Upper lobe of left lung (tissue), 6 donors: ENCODE data around the gene FTO. TPM values are rescaled to one million over a fixed set of nuclear protein-coding genes. Genes with fewer than 3 reads are reported as not detected.

ENCODE experiments used
- ATAC-seq, 2 donors: fragments of 200-7000 bp; cut with Tn5 transposase; one replicate each; pipeline ENCODE4 v1.9.1; 2022; ENCODE audit warnings: mild to moderate bottlenecking in 2 of 2, moderate library complexity in 2 of 2; ENCODE audit not compliant: low FRiP score in 2 of 2
- DNase-seq, 2 donors: peaks; one replicate each; pipeline ENCODE4 v3.0.0-alpha.2; 2019 to 2020
- H3K27ac ChIP-seq, 4 donors: fragments of 200-600 bp; sonication (generic); one replicate each; pipeline ENCODE4 v1.5.1; 2016 to 2019
- H3K27me3 ChIP-seq, 4 donors: fragments of 200-600 bp; sonication (generic); one replicate each; pipeline ENCODE4 v1.5.1; 2017 to 2019
- H3K36me3 ChIP-seq, 4 donors: fragments of 200-600 bp; sonication (generic); one replicate each; pipeline ENCODE4 v1.5.1; 2016 to 2019
- H3K4me1 ChIP-seq, 4 donors: fragments of 200-600 bp; sonication (generic); one replicate each; pipeline ENCODE4 v1.5.1; 2018 to 2019
- H3K4me3 ChIP-seq, 4 donors: fragments of 200-600 bp; sonication (generic); one replicate each; pipeline ENCODE4 v1.5.1; 2017 to 2019; ENCODE audit warnings: mild to moderate bottlenecking in 2 of 4, moderate library complexity in 1 of 4
- H3K9me3 ChIP-seq, 4 donors: fragments of 200-600 bp; sonication (generic); one replicate each; pipeline ENCODE4 v1.5.1; 2018 to 2019
- CTCF ChIP-seq, 6 experiments: fragments of 450-650 bp in 4 of 6; fragments of 200-600 bp in 2 of 6; sonication (generic) in 2 of 6; IDR thresholded peaks; one replicate each; pipeline ENCODE4 v1.5.1; 2016 to 2019; ENCODE audit warnings: antibody characterized with exemption in 6 of 6
- EP300 ChIP-seq, 4 donors: sonication (generic); formaldehyde crosslinking; IDR thresholded peaks; one replicate each; pipeline ENCODE4 v1.5.1; 2017; ENCODE audit warnings: antibody characterized with exemption in 4 of 4, control low read depth in 2 of 4
- POLR2A ChIP-seq, 4 donors: fragments of 450-650 bp; IDR thresholded peaks; one replicate each; pipeline ENCODE4 v1.5.1; 2016 to 2017; ENCODE audit warnings: antibody characterized with exemption in 4 of 4, mild to moderate bottlenecking in 2 of 4
- POLR2AphosphoS5 ChIP-seq, 2 donors: sonication (generic); formaldehyde crosslinking; IDR thresholded peaks; one replicate each; pipeline ENCODE4 v1.5.1; 2017; ENCODE audit warnings: antibody characterized with exemption in 2 of 2
- WGBS, 2 donors: methylation state at CpG; one replicate each; pipeline ENCODE4 v1.1.5; 2017 to 2018; 5-methylcytosine and 5-hydroxymethylcytosine counted together
- total RNA-seq, 6 donors: library from RNA; depleted of rRNA in 4 of 6; stranded (reverse); fragments of >200 nt in 4 of 6; gene quantifications; one replicate each; pipeline versions ENCODE4 v1.1.0 to v1.2.1, GENCODE V29; 2016 to 2021
- donor health status: DM: no; HTN: no; CAD: no; lungs with moderate emphysema.
- donor health status: DM: no; HTN: yes; CAD: no; lungs with severe emphysema.

FTO gene
- total RNA-seq, 6 donors from 2014 or later: 62.9 to 114 (median 75.4) TPM

GRCh38 chr16:54175552-54176375, 471.8 kb downstream of the FTO start:
- Histone ChIP-seq H3K4me3 (no peak overlapping the region), H3K36me3 (no peaks in the 10 kb centered on the region), H3K27me3 (no peaks in the 10 kb centered on the region), H3K4me1 (peaks cover 0 to 4% (median 2%) of the 10 kb centered on the region in 4 donors), H3K27ac (no peak overlapping the region), H3K9me3 (no peaks in the 10 kb centered on the region)
- ATAC-seq: no peak
- DNase-seq: no peak
- TF ChIP-seq POLR2A (IDR thresholded peaks at IDR 0.05) (no peak), EP300 (IDR thresholded peaks at IDR 0.05) (no peak), POLR2AphosphoS5 (IDR thresholded peaks at IDR 0.05) (no peak), CTCF (IDR thresholded peaks at IDR 0.05) (no peak)
- 53 to 55% methylated on average over 19 of the region's 19 CpGs for WGBS, 2 donors

GRCh38 chr16:54176376-54176901, 472.5 kb downstream of the FTO start:
- Histone ChIP-seq H3K4me3 (no peak overlapping the region), H3K27ac (no peak overlapping the region), H3K36me3 (no peaks in the 10 kb centered on the region), H3K27me3 (no peaks in the 10 kb centered on the region), H3K9me3 (no peaks in the 10 kb centered on the region), H3K4me1 (peaks cover 0 to 4% (median 2%) of the 10 kb centered on the region in 4 donors)
- 30 to 36% methylated on average over 15 to 19 of the region's 19 CpGs for WGBS, 2 donors
- ATAC-seq: no peak
- TF ChIP-seq POLR2A (IDR thresholded peaks at IDR 0.05) (no peak), EP300 (IDR thresholded peaks at IDR 0.05) (no peak), POLR2AphosphoS5 (IDR thresholded peaks at IDR 0.05) (no peak), CTCF (IDR thresholded peaks at IDR 0.05) (no peak)
- no peak for DNase-seq

- no peaks in the 10 kb centered on the region for H3K36me3 ChIP-seq
- H3K27ac ChIP-seq: no peak overlapping the region
- DNase-seq (no peak), ATAC-seq (no peak)
- peaks cover 0 to 4% (median under 1%) of the 10 kb centered on the region in 4 donors for H3K4me1 ChIP-seq
- H3K27me3 ChIP-seq: no peaks in the 10 kb centered on the region
- H3K9me3 ChIP-seq: no peaks in the 10 kb centered on the region
- 93 to 95% methylated on average over 25 to 26 of the region's 26 CpGs for WGBS, 2 donors
- TF ChIP-seq POLR2AphosphoS5 (IDR thresholded peaks at IDR 0.05): no peak
- TF ChIP-seq POLR2A (IDR thresholded peaks at IDR 0.05): no peak
- no peak for TF ChIP-seq EP300 (IDR thresholded peaks at IDR 0.05)
- TF ChIP-seq CTCF (IDR thresholded peaks at IDR 0.05): no peak
- no peak overlapping the region for H3K4me3 ChIP-seq
Measured at GRCh38 chr16:54177052-54177861, 473.3 kb downstream of the FTO start.

GRCh38 chr16:54177862-54178477, 474.0 kb downstream of the FTO start:
- DNase-seq (no peak), ATAC-seq (no peak)
- no peak overlapping the region for H3K27ac ChIP-seq
- H3K27me3 ChIP-seq: no peaks in the 10 kb centered on the region
- peaks cover 0 to 4% (median 0%) of the 10 kb centered on the region in 4 donors for H3K4me1 ChIP-seq
- whole genome bisulfite sequencing, 2 donors: 82 to 84% methylated on average over 11 of the region's 11 CpGs
- H3K4me3 ChIP-seq: no peak overlapping the region
- no peaks in the 10 kb centered on the region for H3K9me3 ChIP-seq
- TF ChIP-seq POLR2A (IDR thresholded peaks at IDR 0.05): no peak
- TF ChIP-seq CTCF (IDR thresholded peaks at IDR 0.05): no peak
- no peak for TF ChIP-seq EP300 (IDR thresholded peaks at IDR 0.05)
- TF ChIP-seq POLR2AphosphoS5 (IDR thresholded peaks at IDR 0.05): no peak
- H3K36me3 ChIP-seq: no peaks in the 10 kb centered on the region
